Measurements from ENCODE around the gene TGFBR2. TPM values are rescaled to one million over a fixed set of nuclear protein-coding genes. Genes with fewer than 3 reads are reported as not detected.

The TGFBR2 gene
- total and polyA plus RNA-seq, 2 of the 13 experiments (the other 11 are each of a cell fraction or from before 2014, with no cell fraction given), result 82.2 to 187 TPM

- no peak for TF ChIP-seq HMGXB3 (CRISPR knock-in tag; IDR thresholded peaks at IDR 0.05; ENCODE audit: borderline replicate concordance)
- no peak for TF ChIP-seq RFX3 (CRISPR knock-in tag; IDR thresholded peaks at IDR 0.05)
- no peak for TF ChIP-seq ZSCAN12 (CRISPR knock-in tag; IDR thresholded peaks at IDR 0.05)
- peak; percentile 83 for TF ChIP-seq POGZ (CRISPR knock-in tag; IDR thresholded peaks at IDR 0.05)
- TF ChIP-seq ATM (IDR thresholded peaks at IDR 0.05; ENCODE audit: borderline replicate concordance), result no peak
- peak; percentile 79 for TF ChIP-seq FOXP4 (CRISPR knock-in tag; IDR thresholded peaks at IDR 0.05)
- 0 out of 2 replicates have a peak, but pooled peaks have one; percentile 42 for TF ChIP-seq KMT2A (CRISPR knock-in tag; IDR thresholded peaks at IDR 0.05)
- TF ChIP-seq ZNF367 (CRISPR knock-in tag; IDR thresholded peaks at IDR 0.05; ENCODE audit: borderline replicate concordance), result no peak
- no peak for TF ChIP-seq ZNF670 (CRISPR knock-in tag; IDR thresholded peaks at IDR 0.05; ENCODE audit: borderline replicate concordance)
- TF ChIP-seq ETV5 (CRISPR knock-in tag; IDR thresholded peaks at IDR 0.05; ENCODE audit: borderline replicate concordance), result peak; percentile 31; the same call in 1 of the 2 replicates
- TF ChIP-seq IRX3 (CRISPR knock-in tag; IDR thresholded peaks at IDR 0.05; ENCODE audit: borderline replicate concordance, low read depth), result no peak
- 0 out of 2 replicates have a peak, but pooled peaks have one; percentile 2 for TF ChIP-seq MLLT10 (CRISPR knock-in tag; IDR thresholded peaks at IDR 0.05)
- TF ChIP-seq HBP1 (CRISPR knock-in tag; IDR thresholded peaks at IDR 0.05; ENCODE audit: low read depth), result no peak
- TF ChIP-seq RBAK (CRISPR knock-in tag; IDR thresholded peaks at IDR 0.05), result no peak
- peak; percentile 89 for TF ChIP-seq SOX5 (CRISPR knock-in tag; IDR thresholded peaks at IDR 0.05; ENCODE audit: borderline replicate concordance)
- TF ChIP-seq ZNF557 (CRISPR knock-in tag; IDR thresholded peaks at IDR 0.05), result no peak
- TF ChIP-seq ISL2 (CRISPR knock-in tag; IDR thresholded peaks at IDR 0.05), result peak; percentile 90
- TF ChIP-seq ZNF33A (CRISPR knock-in tag; IDR thresholded peaks at IDR 0.05; ENCODE audit: borderline replicate concordance), result no peak
- no peak for TF ChIP-seq ZNF570 (CRISPR knock-in tag; IDR thresholded peaks at IDR 0.05; ENCODE audit: borderline replicate concordance)
- TF ChIP-seq ZNF136 (CRISPR knock-in tag; IDR thresholded peaks at IDR 0.05; ENCODE audit: low read depth), result peak; percentile 83; the same call in 1 of the 2 replicates
- peak; percentile 62 for TF ChIP-seq FOXA3 (CRISPR knock-in tag; IDR thresholded peaks at IDR 0.05)
These were observed 19.4 kb downstream of the TGFBR2 start (continued) for GRCh38 chr3:30625541-30626438.

Measured in HepG2 (cell line).